HL-60/S4 treated with retinoic acid at 250 ng/mL for 4 days and 3 days (cell line): Measurements from ENCODE around the gene ABL2.

Experiments used
- in situ Hi-C: fragments of 300-500 bp; cut with MboI; formaldehyde crosslinking; loops from 2 replicates; pipeline ENCODE4 v1.7.0; 2022; ENCODE audit warnings: low sequenced_read_pairs

The ABL2 gene

DNA sequence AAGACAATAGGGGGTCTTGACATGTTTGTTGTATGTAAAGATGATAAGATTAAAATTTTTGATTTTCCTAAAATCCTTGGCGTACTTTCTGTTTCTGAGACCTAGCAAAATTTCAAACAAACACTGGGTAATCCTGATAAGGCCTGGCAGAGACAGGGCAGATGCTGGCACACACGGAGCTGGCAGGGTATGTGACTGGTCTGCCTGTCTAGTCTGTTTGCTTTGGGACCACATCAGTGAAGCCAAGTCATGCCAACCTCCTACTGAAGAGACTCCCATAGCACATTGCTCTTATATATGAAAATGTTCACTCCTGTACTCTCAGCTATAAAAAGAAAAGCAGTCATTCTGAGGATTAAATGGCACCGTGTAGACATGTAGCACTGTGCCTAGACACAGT, 133.6 kb downstream of the ABL2 start:
- in situ Hi-C loops = no loop called here

DNA sequence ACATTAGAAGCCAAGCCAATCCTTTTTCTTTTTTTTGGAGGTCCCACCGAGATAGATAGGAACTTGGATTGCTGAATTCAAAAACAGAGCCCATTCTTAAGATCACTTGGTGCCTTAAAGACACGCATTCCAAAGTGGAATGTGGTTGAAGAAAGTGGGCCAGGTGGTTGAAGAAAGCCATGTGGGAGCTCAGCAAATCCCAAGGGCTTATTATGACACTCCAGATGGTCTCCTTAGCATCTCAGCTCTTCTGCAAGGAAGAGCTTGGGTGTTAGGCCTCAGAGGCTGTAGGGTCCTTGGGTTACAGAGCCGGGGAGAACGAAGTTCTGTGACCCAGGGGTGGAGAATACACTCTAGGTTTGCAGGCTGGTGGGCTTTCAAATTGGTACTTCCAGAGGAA, 134.1 kb downstream of the ABL2 start:
- in situ Hi-C loops = no loop called here

DNA sequence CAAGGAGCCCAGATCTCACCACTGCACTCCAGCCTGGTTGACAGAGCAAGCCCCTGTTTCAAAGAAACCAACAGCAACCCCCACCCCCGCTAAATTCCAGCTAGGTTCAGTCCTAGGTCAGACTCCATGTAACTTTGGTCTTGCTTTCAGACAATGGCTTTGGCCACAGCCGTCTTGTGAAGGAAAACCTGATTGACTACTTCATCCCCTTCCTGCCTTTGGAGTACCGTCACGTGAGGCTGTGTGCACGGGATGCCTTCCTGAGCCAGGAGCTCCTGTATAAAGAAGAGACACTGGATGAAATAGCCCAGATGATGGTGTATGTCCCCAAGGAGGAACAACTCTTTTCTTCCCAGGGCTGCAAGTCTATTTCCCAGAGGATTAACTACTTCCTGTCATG, 134.7 kb downstream of the ABL2 start:
- in situ Hi-C loops = no loop called here

DNA sequence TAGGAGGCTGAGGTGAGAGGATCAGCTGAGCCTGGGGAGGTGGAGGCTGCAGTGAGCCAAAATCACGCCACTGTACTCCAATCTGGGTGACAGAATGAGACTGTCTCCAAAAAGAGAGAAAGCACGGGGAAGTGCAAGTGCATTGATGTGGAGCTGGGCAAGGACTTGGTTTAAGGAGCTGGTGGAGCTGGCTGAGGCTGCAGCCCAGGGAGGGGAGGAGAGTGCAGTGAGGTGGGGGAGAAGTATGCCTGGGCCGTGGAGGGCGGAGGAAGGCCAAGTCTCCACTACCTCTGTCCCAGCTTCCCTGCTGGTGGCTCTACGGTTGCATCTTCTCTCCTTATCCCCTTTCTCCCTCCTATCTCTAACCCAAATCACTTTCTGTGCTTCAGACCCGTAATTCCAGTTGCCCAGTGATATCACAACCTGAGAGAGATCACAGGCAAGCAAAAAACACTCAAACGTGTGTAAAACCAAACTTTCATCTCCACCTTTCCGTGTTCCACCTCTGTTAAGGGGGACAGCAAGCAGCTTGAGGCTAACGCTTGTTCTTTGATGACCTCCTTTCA, 136.5 kb downstream of the ABL2 start:
- in situ Hi-C loops = no loop called here

DNA sequence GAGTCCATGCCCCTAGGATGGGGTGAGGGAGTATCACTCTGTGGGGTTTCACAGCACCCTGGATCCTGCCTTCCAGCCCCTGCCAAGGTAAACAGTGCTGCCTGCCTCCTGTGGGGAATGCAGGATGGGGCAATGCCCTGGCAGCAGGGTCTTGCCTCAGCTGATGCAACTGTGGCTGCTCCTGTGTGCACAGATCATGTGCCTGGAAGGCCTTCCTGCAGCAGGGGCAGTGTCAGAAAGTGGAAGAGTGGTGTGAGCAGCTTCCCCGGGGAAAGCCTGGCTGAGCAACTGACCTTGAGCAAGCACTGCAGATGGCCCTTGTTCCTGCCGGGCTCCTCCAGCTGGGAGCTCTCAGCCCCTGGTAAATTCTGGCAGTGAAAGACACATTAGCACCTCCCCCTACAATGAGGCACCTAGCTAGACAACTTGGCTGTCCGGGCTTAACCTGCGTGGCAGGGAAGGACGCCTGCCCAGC, 137.7 kb downstream of the ABL2 start:
- in situ Hi-C loops = no loop called here

DNA sequence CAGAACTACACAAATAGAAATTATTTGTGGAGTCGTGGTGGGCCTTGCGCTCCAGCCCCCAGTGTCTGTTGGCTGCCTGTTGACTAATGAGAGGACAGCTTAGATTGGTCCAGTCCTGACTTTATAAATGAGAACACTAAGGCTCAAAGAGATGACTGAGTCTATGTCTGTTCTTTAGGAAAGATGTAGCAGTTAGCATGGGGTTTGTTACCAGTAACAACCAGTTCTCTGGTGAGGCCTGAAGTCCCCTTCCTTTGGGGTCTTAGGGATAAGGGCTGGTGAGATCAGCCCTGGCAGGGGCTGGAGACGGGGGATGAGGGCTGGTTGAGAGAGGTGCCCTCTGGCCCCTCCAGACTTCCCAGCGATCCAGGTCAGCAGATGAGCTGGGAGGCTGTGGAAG, 138.6 kb downstream of the ABL2 start:
- in situ Hi-C loops = no loop called here

DNA sequence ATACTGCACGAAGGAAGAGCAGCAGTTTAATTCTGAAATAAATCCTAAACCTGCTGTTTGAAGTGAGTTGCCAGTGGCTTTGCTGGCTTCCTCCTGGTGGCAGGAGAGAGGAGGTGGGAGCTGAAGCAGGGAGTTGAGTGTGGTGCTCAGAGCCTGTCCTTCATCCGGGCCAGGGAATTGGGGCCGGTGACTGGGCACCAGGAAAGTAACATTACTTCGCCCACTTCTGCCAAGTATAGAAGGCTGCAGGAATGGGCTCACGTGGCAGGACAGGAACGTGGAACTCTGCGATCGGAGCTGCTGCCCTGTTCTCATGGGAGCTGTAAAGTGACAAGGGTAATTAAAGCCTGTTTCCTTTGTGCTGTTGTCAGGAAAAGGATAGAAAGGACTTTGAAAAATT, 139.0 kb downstream of the ABL2 start:
- in situ Hi-C loops = no loop called here

DNA sequence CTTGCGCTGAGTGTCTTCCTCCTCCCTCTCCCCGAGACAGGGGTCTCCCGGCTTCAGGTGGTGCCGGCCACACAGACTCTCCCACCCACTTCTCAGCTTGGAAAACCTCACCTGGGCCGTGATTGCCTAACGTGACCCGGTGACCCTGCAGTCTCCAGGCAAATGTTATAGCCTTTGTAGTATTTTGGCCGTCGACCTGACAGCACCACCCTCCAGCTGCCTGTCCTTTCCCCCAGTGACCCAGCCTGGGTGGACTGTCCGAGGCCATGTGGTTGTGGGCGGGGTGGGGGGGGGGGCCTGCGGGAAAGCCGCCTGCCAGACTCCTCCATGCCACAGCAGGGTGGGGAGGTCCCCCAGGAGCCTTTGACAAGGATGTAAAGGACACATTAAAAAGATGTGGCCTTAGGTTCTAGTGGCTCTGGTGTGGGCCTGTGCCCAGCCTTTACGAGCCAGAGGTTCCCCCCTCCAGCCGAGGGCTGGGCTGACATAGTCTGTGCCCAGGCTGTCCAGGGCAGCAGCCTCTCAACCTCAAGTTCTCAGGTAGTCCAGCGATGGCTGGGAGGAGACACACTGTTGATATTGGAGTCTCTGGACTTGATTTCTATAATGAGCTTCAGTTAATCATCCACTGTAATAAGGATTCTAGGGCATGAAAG, 139.5 kb downstream of the ABL2 start:
- in situ Hi-C loops = no loop called here

DNA sequence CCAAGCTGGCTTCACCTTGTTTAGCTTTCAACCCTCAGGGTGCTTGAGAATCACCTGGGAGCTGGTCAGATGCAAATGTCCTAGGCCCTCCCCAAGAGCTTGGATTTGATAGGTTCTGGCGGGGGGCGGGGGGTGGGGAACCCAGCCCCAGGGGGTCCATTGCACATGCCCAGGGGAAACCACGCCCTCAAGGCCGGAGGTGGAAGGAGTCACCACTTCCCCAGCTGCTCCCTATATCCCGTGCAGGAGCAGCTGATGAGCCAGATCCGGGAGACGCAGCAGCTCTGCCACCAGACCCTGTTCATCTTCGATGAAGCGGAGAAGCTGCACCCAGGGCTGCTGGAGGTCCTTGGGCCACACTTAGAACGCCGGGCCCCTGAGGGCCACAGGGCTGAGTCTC, 141.8 kb downstream of the ABL2 start:
- in situ Hi-C loops = no loop called here

DNA sequence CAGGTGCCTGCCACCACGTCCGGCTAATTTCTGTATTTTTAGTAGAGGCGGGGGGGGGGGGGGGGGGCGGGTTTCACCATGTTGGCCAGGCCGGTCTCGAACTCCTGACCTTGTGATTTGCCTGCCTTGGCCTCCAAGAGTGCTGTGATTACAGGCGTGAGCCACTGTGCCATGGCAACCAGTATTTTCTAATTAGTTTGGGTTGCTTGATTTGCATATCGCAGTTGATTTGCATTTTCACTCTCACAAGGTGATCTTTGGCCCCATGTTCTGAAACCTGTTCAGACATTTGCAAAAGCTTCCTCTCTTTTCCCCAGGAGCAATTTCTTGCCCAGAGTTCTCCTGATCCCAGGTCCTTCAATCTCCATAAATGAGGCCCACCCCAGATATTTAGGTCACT, 145.9 kb downstream of the ABL2 start:
- in situ Hi-C loops = no loop called here

DNA sequence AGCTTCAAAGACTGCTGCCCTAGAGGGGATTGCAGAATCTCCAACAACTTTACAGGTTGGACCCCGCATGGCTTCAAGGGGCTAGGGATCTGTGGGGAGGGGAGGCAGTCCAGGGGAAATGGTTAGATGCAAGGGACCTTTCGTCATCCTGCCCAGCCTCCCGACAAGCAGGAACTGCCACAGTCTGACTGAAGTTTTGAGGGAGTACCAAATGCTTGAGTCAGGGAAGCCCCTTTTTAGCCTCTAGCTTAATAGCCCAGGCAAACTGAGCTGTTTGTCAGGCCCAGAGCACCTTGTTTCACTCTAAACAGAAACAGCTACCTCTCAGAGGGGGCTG, 146.5 kb downstream of the ABL2 start:
- in situ Hi-C loops = no loop called here

DNA sequence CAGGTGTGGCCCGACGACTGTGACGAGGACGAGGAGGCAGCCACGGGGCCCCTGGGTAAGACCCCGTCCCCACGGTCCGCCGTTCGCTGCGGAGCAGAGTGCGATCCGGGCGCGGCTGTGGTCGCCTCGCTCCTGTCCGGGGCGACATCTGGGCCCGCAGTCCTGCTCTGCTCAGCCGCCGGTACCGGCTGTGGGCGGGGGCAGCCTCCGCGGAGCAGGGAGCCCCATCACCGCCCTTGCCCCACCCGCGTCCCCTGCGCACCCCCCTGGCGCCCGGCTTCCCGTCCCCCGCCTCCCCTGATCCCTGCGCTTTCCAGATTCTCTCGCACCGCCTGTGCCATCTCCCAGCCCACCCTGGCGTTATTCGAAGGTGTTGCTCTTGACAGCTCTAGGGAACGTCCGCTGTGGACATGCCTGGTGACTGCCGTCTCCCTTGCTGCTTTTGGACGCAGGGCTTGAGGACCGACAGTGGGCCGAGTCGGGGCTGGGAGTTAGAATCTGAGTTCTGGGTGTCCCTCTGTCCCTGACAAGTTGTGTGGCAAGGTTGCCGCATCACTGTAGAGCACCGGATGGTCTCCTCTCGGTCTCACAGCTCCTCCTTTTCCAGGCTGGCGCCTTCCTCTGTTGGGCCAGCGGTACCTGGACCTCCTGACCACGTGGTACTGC, 147.0 kb downstream of the ABL2 start:
- in situ Hi-C loops = no loop called here

DNA sequence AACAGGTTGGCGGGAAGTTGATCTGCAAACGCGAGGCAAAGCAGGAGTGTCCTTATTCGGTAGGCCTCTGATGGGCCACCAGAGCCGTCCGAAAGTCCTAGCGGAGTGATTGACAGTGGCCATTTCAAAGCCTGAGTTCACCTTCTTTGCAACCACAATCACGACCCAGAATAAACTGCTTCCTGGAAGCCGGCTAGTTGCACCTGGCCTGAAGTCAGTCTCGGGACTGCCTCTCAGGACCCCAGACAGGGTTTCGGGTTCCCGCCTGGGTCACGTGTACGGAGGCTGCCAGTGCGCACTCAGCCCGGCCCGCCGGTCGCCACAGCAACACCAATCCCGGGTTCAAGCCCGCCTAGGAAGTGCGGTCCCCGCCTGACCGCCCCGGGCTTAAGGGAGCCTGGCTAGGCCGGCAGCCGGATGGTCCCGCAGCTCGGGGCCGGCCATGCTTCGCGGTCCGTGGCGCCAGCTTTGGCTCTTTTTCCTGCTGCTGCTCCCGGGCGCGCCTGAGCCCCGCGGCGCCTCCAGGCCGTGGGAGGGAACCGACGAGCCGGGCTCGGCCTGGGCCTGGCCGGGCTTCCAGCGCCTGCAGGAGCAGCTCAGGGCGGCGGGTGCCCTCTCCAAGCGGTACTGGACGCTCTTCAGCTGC, 147.7 kb downstream of the ABL2 start, which contains the start of gene TOR3A:
TOR3A (plus strand) TSS at position 384 of the 646 bp plus-strand sequence; CDS start at position 443, 59 bp downstream.
- in situ Hi-C loops = no loop called here

DNA sequence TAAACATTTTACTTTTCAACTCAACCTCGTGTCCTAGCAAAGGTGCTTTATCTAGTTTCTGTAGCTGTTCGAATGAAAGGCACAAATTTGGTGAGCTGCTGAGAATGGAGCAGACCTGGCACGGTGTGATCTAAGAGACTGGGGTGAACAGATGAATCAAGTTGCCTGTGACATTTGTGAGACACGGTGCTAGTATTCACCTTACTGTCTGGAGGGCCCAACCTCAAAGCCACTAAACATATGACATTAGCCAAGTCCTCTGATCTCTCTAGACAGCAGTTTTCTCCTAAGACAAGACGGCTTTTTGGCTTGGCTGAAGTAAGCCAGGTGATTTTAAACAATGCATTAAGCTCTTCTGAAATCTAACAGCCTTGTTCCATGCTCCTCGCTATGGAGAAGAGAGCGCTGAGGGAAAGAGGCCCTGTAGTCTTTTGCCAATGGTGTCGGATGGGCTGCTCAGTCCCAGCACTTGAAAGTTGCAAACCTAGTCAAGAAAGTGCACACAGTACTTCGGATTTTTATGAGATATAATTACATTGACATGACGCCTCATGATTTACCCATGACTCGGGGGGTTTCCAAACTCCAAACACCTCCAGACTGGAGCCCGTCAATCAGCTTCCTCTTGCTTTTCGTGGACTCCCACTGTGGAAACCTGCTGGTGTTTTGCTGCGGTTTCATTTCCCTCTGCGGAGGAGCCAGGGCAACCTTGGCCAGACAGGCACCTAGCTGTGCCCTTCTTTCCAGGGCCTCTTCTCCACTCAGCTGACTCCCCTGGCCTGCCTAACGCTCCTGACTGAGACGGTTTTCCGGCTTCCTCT, 148.4 kb downstream of the ABL2 start:
- in situ Hi-C loops = no loop called here

DNA sequence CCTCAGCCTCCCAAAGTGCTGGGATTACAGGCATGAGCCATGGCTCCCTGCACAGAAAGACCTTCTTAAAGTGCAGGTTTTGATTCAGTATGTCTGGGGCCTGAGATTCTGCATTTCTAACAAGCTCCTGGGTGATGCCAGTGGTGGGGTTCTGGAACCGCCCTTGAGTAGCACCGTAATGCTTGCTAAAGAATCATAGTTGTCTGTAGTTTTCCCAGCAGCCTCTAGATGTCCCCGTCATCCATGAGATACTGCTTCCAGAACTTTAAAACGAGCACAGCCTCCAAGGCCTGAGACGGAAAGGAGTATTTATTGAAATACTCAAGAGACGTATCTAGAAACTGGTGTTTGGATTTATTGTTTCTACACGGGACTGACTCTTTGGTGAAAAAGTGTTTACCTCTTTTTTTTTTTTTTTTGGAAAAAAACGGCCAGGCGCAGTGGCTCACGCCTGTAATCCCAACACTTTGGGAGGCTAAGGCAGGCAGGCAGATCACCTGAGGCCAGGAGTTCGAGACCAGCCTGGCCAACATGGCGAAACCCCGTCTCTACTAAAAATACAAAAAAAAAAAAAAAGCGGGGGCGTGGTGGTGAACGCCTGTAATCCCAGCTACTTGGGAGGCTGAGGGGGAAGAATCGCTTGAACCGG, 150.2 kb downstream of the ABL2 start:
- in situ Hi-C loops = loop anchor here (10.0 kb wide), 1 partner anchor 286 kb away; the partner anchor contains the start of gene AXDND1

DNA sequence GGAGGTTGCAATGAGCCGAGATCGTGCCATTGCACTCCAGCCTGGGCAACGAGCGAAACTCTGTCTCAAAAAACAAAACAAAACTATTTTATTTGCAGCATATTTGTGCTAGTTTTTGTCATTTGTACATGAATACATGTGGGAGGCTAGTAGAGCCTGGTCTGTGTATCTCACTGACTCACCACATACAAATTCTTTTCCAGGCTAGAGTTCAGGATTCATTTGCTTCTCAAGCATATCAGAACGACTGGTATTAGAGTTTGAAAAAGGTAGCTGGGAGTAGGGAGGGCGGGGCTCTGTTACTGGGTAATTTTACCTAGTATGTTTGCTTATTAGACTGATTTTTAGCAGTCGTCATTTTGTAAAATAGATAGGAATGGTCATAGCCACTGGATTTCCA, 152.1 kb downstream of the ABL2 start:
- in situ Hi-C loops = loop anchor here (10.0 kb wide), 1 partner anchor 287 kb away; the partner anchor contains the start of gene AXDND1

DNA sequence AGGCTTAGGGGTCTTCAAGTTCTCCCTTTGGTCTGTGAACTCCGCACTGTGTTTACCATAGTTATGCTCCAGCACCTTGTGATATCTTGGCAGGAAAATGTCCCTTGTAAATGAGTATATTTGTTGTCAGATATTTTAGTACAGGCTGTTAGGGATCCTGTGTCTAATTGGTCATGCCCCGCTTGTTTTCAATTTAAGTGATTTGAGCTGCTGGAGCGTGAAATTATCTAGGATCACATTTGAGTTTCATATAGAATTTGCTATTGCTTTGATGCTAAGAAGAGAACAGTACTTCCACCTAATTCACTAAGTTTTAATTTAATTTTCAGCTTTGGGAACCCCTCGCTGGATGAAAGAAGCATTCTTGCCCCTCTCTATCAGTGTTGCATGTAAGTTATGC, 163.0 kb downstream of the ABL2 start:
- in situ Hi-C loops = no loop called here

DNA sequence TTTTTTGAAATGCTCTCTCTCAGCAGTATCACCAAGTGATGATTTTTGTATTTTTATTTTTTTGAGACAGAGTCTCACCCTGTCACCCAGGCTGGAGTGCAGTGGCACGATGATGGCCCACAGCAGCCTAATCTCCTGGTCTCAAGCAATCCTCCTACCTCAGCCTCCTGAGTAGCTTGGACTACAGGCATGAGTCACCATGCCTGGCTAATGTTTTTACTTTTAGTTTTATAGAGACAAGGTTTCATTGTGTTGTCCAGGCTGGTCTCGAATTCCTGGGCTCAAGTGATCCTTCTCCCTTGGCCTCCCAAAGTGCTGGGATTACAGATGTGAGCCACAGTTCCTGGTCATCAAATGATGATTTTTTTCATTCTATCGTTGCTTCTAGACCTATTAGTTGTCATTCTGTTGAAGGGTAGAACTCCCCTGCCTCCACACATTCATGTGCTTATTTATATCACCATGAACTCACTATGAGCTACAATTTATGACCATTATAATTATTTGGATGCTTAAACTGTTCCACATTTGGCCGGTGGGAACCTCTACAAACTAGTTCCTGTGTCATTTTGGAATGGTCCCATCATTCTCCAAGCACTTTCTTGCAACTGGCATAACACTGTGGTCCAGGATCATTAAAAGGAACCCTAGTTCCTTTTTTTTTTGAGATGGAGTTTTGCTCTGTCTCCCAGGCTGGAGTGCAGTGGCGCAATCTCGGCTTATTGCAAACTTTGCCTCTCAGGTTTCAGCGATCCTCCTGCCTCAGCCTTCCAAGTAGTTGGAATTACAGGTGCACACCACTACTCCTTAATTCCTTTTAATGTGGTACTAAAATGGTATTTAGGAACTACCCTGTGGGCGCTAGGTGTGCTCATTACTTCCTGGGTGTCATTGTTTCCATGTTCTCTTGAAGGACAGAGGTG, 167.9 kb downstream of the ABL2 start:
- in situ Hi-C loops = no loop called here
